GM18519 (cell line): Measurements from ENCODE around the gene YPEL2.
A peak's percentile ranks its signal among the peaks of the same experiment; 100 is the strongest.
"Not testable (repeated sequence)": the region's sequence is repeated elsewhere in the genome, so short reads cannot be mapped to it uniquely, and the experiment has no call there.

Experiments
- ATAC-seq: cut with Tn5 transposase; IDR thresholded peaks from one replicate; pipeline ENCODE4 v1.9.1; 2021; ENCODE audit warnings: mild to moderate bottlenecking, moderate library complexity; ENCODE audit not compliant: unreplicated experiment, low FRiP score

The YPEL2 gene, protein sequence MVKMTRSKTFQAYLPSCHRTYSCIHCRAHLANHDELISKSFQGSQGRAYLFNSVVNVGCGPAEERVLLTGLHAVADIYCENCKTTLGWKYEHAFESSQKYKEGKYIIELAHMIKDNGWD

DNA sequence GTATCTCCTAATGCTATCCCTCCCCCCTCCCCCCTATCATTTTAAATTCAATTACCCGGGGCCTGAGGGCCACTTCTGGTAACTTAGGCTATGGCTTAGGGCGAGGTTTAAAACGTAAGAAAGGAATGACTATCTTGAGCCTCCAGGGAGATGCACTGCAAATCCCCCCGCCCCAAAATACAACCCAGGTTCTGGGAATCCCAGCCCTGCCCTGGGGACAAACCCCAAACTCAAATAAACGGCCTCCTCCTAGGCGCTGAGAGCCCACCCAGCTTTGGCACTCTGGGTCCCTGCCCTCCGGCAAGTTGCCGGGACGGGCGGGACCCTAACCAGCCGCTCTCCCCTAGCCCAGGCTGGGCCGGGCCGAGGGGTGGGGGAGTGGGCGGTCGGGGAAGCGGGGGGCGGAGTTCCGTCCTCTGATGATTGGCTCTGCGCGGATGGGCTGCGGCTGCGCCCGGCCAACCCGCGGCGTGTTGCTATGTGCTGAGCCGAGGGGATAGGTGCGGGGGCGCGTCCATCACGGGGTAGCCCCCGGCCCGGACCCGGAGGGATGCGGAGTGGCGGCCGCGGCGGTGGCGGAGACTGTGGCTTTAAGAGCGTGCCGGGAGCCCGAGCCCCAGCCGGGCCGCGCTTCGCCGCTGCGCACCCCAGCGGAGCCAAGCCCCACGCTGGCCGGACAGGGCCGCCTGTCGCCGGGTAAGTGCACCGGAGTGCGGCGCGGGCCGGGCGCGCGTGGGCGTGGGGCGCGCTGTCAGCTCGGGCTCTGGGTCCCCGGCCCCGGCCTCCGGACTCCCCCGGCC, at the start of gene YPEL2:
Gene YPEL2 (plus strand): TSS at position 527 of the 800 bp plus-strand sequence. CDS start 21,755 bp downstream, outside the sequence.
- ATAC-seq, result peak; percentile 79

DNA sequence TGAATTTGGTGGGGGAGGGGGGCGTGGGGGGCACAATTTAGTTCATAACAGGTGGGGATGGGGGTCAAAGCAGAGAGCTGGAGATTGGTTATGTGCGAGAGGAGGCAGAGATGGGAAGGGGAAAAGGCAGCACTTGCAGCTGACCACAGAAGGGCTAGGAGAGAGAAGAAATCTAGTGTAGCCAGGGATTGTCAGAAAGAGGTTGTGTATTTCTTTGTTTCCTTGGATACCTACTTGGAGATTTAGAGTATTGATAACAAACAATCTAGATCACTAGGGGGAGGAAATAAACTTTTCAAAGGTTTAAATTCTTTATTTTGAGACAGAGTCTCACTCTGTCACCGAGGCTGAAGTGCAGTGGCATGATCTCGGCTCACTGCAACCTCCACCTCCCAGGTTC, 47.1 kb upstream of the YPEL2 start:
- no peak for ATAC-seq

DNA sequence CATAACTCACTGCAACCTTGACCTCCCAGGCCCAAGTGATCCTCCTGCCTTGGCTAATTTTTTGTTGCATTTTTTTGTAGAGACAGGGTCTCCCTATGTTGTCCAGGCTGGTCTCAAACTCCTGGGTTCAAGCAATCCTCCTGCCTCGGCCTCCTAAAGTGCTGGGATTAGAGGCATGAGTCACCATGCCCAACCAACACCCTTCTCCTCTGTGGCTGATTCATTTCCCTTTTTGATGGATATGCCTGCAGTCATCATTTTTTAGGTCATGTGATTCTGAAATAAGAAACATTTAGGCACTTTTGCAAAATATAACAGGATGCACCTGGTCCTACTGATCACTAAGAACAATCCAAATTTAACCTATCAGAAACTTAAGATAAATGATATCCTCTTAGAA, 44.0 kb upstream of the YPEL2 start:
- no peak for ATAC-seq

- no peak for ATAC-seq
These were observed 43.6 kb upstream of the YPEL2 start for GRCh38 chr17:59287891-59288290.

- ATAC-seq, result no peak
These were observed 41.5 kb upstream of the YPEL2 start for GRCh38 chr17:59289981-59290301.

DNA sequence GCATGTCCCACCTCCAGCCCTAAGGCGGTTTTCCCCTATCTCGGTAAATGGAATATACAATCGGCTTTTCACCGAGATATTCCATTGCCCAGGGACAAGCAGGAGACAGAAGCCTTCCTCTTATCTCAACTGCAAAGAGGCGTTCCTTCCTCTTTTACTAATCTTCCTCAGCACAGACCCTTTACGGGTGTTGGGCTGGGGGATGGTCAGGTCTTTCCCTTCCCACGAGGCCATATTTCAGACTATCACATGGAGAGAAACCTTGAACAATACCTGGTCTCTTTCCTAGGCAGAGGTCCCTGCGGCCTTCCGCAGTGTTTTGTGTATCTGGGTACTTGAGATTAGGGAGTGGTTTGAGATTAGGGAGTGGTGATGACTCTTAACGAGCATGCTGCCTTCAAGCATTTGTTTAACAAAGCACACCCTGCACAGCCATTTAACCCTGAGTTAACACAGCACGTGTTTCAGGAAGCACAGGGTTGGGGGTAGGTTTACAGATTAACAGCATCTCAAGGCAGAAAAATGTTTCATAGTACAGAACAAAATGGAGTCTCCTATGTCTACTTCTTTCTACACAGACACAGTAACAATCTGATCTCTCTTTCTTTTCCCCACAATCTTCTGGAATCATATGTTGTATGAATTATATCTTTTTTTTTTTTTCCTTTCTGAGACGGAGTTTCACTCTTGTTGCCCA, 41.0 kb upstream of the YPEL2 start:
- not testable (repeated sequence) for ATAC-seq

DNA sequence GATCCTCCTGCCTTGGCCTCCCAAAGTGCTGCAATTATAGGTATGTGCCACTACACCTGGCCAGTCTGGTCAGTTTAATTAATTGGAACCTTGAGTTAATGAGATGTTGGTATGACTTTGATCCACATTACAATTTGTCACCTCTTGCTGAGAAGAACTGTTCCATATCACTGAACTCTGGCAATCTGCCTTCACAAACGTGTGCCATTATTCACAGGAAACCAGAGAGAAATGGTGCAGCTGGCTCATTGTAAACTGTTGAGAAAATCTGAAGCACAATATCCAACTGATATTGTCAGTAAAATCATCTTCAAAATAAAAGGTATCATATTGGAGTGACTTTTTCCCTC, 39.3 kb upstream of the YPEL2 start:
- no peak for ATAC-seq

- no peak for ATAC-seq
These were observed 35.3 kb upstream of the YPEL2 start for GRCh38 chr17:59296190-59296589.

DNA sequence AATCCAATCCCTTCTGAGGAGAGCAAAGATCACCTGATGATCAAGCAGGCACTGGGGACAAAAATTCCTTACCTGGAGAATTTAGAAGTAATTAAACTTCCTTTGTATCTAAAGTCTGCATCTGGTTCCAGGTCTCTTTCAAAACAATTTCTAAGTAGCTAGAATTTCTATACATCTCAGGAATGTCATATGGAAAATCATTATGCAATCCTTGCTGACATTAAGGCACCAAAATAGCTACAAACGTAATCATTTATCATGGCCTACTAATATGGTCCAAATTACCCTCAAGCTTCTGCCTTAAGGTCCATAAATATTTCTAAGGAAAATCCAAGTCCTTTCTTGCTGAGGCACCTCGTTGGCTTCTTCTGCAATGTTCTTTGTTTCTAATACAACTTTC, 32.9 kb upstream of the YPEL2 start:
- ATAC-seq, result no peak

GRCh38 chr17:59299400-59300092, 31.9 kb upstream of the YPEL2 start:
- ATAC-seq, result no peak

DNA sequence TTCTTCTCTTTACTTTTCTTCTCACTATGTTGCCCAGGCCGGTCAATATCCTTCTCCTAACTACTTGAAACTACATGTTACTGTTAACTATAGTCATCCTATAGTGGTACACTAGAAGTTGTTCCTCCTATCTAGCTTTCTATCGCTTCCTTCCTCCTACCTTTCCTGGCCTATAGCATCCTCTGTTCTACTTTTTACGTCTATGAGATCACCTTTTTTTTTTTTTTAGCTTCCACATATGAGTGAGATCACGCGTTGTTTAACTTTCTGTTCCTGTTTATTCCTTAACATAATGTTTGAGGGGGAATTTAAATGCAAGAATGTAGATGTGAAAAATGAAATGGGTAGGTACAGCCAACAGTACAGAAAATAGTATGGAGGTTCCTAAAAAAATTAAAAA, 30.5 kb upstream of the YPEL2 start:
- ATAC-seq, result no peak

- ATAC-seq, result no peak
These were observed 26.6 kb upstream of the YPEL2 start for GRCh38 chr17:59304811-59305210.

GRCh38 chr17:59310263-59310920, 21.1 kb upstream of the YPEL2 start:
- no peak for ATAC-seq

DNA sequence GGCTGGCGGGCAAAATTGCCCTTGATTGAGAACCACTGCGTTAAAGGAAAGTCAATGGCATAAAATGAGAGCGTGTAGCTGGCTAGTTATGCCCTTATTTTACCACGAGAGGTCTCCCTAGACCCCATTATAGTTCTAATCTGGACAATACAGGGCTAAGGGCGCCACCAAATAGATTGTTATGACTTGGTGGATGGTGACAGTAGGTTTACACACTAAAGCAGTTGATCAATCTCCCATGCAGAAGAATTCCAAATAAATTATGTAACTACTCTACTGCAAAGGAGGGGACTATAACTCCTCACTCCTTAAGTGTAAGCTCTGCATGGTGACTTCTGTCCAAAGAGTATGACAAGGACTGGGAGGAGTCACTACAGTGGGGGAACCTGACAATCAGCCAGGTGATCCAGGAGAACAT, 20.4 kb upstream of the YPEL2 start:
- no peak for ATAC-seq

GRCh38 chr17:59311521-59311920, 19.9 kb upstream of the YPEL2 start:
- not testable (repeated sequence) for ATAC-seq

- ATAC-seq, result no peak
These were observed 15.6 kb upstream of the YPEL2 start for GRCh38 chr17:59315866-59316265.

GRCh38 chr17:59327121-59327980, 4.1 kb upstream of the YPEL2 start:
- no peak for ATAC-seq

DNA sequence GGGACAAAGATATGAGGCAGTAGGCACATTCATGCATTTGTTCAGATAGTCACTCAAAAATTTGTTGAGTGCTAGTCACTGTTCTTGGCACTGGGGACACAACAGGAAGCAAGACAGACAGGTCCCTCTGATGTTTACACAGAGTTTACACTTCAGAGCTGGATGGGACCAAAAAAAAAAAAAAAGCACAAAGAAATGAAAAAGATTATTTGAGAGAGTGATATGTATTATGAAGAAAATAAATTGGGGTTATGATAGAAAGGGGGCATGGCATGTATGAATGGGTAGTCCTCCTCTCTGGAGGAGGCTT, 3.5 kb upstream of the YPEL2 start:
- ATAC-seq, result no peak

- ATAC-seq, result no peak
These were observed 2.9 kb upstream of the YPEL2 start for GRCh38 chr17:59328601-59329000.
